NCI-H345 treated with DMSO at 0.1 percent for 48 hours (cell line): Measurements from ENCODE around the gene SERPINF2.
"Not testable (repeated sequence)": the region's sequence is repeated elsewhere in the genome, so short reads cannot be mapped to it uniquely, and the experiment has no call there.

ENCODE experiments used
- DNase-seq: peaks from one replicate; lab custom pipeline; 2025; ENCODE audit not compliant: unreplicated experiment; lab: John Stamatoyannopoulos, UW

Gene SERPINF2

DNA sequence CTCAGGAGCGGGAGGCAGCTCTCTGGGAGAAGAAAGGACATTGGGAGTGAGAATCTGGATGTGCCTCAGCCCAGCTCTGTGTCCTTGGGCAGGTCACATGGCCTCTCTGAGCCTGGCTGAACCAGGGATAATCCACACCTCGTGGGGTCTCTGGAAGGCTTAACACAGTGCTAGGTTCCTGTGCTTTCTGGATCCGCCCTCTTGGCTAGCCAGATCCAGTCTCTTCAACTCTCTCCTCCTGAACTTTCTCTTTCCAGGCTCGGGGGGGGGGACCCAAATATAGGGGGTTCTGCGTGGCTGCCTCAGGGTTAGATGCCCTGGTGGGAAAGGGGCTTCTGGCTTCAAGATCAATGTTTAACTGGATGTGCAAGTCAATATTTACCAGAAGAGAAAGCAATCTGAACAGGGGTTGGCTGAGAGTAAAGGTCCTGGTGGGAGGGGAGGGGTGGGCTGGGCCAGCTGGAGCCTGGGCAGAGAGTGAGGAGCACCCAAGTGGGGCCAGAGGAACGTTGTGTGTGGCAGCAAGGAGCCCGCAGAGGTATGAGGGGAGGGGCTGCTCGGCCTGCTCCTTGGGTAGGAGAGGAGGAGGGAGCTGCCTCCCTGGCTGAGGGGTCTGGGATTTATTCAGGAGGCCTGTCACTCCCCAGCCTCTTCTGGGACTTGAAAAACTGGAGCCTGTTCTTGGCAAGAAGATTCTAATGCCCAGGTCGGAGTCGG lies at the start of gene SERPINF2:
TSS of gene SERPINF2 (plus strand) at position 501 of the 717 bp plus-strand sequence. CDS start 2,125 bp downstream, outside the sequence.
- DNase-seq, result no peak

DNA sequence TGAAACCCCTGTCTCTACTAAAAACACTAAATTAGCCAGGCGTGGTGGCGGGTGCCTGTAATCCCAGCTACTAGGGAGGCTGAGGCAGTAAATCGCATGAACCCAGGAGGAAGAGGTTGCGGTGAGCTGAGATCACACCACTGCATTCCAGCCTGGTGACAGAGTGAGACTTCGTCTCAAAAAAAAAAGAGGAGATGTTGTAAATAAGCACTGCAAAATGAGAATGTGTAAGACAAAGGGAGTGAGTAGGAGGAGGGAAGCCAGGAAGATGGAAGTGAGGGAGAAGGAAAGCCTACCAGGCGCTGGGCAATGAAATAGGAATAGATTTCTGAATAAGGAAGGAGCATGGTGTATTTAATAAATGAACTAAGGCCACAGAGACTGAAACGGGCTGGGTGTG lies 49.3 kb upstream of the SERPINF2 start:
- DNase-seq, result no peak

DNA sequence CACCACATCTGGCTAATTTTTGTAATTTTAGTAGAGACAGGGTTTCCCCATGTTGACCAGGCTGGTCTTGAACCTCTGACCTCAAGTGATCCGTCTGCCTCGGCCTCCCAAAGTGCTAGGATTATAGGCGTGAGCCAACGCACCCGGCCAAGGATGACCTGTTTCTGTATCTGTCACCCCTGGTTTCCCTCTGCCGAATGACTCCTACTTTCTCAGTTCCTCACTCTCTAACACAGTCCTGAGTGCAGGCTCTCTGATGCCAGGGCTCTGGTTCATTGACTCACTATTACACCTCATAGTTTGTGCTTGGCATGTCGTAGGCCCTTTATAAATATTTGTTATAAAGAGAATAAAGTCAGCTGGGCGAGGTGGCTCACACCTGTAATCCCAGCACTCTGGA lies 47.3 kb upstream of the SERPINF2 start:
- DNase-seq, result no peak

DNA sequence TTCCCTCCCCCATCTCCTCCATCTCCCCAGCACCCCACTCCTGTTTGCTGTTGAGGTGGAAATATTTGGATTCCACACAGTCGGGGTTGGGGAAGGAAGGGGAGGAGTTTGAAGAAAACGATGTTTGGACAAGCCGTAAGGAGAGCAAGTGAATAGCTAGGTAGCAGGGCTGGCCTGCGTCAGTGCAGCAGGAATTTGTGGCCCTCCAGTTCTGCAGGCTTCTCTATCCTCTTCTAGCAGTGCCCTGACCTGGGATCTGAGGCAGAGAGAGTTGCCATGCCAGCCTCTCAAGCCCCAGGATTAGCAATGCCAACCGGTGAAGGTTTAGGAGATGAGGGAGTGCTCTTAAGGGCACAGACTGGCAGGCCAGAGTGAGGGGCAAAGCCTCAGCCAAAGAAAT lies 45.0 kb upstream of the SERPINF2 start:
- DNase-seq, result no peak

DNA sequence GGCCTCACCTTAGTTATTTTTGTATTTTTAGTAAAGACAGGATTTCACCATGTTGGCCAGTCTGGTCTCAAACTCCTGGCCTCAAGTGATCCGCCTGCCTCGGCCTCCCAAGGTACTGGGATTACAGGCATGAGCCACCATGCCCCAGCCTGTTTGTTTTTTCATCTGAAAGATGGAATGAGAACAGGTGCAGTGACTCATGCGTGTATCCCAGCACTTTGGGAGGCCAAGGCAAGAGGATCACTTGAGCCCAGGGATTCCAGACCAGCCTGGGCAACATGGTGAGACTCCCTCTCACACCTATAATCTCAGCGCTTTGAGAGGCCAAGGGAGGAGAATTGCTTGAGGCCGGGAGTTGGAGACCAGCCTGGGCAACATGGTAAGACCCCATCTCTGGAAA lies 42.8 kb upstream of the SERPINF2 start:
- not testable (repeated sequence) for DNase-seq

DNA sequence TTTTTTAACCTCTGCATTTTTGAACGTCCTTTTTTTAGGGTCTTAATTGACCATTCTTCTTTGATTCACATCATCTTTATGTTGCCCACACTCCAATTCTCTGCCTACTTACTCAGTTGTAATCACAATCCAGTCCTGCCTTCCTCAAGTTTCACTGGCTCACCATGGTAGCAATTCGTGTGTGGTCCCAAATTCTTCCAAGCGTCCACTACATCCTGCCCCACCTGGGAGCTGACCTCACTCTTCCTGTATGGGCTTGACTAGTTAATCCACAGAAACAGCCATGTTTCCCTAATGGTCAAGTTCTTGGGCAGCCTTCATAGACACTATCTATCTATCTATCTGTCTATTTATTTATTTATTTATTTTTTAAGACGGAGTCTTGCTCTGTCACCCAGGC lies 39.6 kb upstream of the SERPINF2 start:
- no peak for DNase-seq

DNA sequence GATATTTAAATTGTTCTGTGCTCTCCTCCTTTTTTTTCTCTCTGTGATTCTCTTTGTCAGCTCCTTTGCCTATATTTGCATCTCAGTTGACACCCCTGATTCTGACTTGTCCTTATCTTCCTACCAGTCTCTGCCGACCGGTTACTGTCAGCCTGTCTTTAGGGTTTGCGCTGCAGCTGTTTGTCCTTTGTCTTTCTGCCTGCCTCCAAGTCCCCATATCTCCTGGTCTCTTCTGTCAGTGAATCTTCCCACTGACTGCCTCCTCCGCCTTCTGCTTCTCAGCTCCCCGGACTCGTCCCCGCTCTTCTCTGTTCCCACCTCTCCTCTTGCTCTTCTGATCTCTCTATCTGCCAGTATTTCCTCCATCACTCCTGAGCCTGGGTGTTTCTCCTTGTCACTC lies 37.7 kb upstream of the SERPINF2 start:
- no peak for DNase-seq

DNA sequence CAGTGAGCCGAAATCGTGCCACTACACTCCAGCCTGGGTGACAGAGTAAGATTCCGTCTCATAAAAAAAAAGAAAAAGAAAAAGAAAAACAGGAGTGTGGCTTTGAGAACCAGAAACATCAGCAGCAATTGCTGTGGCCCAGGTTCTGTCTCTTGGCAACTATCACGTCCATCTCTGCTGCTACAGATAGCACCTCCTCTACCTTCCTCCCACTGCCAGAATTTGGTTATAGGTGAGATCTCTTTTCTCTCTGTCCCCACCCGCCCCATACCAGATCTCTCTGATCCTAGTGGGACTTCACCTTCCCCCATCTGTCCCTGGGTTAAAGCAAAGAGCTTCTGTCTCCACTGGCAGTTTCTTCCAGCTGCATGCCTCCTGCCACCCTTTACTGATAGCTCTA lies 35.6 kb upstream of the SERPINF2 start:
- no peak for DNase-seq

DNA sequence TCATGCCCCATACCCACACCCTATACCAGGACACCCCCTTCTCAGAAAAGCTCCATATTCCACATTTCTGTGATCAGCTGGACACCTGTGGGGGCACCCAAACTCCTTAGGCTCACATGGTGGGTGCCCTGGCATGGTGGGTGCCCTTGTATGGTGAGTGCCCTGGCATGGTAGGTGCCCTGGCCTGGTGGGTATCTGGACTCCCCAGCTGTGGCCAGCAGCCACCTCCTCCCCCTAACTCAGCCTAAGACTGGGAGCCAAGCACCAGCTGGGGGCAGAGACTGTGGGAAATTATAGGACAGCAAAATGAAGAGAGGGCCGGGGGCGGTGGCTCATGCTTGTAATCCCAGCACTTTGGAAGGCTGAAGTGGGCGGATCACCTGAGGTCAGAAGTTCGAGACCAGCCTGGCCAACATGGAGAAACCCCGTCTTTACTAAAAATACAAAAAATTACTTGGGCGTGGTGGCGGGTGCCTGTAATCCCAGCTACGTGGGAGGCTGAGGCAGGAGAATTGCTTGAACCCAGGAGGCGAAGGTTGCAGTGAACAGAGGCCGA lies 33.8 kb upstream of the SERPINF2 start:
- not testable (repeated sequence) for DNase-seq

DNA sequence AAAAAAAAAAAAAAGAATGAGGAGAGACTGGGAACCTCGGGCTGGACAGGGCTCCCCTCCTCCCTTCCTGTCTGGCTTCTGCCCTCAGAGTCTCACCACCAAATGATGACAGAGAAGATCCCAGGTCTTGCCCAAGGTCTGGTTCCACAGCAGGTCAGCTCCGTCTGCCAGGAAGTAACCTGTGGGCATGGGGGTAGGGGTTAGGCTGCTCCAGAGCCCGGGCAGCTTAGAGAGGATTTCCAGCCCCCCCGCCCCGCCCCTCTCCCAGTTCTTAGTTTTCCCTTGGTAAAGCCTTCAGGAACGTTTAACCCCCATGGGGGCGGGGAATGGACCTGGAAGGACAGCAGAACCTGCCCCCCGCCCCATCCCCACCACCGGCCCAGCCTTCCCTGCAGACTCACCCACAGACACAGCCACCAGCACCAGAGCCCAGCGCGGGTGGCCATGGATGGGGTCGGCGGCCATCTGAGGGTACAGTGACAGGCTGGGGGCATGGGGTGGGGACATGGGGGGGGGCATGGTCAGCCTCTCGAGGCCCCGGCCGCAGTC lies 33.2 kb upstream of the SERPINF2 start:
- no peak for DNase-seq

DNA sequence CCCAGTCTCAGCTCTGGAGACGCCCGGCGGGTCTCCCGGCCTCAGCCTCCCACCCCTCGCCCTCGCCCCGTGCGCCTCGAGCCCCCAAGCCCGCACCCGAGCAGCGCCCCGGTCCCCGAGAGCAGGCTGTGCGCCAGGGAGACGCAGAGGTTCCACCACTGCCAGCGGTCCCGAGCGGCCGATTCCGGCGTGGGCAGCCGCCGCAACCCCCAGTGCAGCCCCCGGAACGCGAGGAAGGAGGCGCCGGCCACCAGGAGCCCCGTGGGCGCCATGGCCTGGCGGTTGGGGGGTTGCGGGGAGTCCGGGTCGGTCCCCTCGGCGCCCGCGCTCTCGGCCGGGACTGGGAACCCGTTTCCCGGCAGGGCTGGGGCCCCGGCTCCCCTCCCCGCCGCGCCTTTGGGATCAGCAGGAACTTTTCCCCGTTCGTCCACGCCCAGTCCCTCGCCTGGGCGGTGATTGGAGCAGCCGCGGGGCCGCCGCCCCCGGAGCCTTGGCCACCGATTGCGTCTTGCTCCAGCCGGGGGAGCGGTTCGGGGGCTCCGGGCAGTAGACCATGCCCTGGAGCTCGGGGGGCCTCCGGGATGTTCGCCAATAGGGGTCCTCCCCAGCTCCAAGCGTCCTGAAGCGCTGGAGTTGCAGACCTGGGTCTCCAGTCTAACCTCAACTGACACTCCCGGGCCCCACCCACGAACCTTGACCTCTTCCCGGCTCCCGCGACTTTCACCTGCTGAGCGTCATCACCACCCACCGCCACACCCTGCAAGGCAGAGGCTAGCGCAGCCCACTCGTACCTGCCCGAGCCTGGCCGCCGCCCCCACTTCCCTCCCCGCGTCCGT lies 32.5 kb upstream of the SERPINF2 start, which contains the start of gene TLCD2:
TSS of gene TLCD2 (minus strand) at position 407 of the 836 bp plus-strand sequence. CDS start at position 272, 135 bp downstream.
- DNase-seq, result no peak

DNA sequence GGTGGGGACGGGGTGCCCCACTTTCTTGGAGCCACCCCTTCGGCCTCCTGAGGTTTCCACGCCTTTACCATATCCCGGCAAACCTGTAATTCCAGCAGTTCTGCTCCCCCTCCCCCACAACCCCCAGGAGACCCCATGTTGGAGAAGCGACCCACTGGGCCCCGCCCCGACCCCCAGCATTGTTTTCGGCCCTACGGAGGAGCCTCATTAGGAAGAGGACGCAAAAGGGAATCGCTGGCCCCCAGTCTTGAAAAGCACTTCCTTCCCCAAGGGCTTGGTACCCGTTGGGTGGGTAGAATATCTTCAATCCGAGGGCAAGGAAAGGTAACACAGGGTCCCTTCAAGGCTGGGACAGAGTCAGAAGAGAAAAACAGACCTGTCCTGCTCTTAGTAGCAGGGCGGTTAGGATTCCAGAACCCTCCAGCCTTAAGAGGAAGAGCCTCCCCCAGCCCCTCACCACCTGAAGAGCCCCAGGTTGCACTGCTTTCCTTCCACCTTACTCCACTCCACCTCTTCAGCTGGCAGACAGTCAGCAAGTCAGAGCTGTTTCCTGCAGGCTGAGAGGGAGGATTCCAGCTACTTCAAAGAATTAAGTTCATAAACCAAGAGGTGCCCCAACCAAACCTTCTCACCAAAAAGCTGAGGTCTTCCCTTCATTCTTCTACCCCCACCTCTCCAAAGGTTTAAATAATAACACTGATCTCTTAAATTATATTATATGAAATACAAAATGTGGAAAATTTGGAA lies 31.7 kb upstream of the SERPINF2 start:
- no peak for DNase-seq

DNA sequence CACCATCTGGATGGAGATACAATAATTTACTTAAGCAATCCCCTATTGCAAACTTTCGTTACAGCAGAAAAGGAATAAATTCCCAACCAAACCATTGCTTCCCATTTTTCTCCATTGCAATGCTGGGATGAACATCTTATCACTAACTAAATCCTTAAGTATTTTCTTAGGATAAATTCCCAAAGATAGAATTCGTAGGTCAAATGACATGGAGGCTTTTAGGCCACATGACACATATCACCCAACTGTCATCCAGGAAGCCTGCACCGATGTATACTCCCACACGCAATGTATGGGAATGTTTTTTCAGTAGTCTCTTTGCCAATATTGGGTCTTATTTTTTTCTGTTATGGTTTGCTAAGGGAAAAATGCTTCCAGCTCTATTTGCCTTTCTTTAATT lies 30.9 kb upstream of the SERPINF2 start:
- no peak for DNase-seq

DNA sequence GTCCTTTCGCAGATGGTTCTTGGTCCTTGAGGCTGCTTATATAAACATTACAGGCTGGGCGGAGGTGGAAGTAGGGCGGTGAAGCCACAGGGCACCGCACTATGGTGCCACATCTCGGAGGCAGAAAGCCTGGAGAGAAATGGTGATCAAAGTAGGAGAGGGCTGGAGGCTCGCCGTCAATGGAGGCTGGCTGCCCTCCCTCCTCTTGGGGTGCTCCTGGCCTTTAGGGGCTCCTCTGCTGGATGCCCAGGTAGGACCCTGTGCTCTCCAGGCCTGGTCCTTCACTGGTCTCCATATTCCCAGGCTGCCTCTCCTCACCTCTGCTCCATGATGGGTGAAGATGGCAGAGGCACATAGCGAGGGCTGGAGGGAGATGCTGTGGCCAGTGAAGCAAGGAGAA lies 30.4 kb upstream of the SERPINF2 start:
- no peak for DNase-seq

DNA sequence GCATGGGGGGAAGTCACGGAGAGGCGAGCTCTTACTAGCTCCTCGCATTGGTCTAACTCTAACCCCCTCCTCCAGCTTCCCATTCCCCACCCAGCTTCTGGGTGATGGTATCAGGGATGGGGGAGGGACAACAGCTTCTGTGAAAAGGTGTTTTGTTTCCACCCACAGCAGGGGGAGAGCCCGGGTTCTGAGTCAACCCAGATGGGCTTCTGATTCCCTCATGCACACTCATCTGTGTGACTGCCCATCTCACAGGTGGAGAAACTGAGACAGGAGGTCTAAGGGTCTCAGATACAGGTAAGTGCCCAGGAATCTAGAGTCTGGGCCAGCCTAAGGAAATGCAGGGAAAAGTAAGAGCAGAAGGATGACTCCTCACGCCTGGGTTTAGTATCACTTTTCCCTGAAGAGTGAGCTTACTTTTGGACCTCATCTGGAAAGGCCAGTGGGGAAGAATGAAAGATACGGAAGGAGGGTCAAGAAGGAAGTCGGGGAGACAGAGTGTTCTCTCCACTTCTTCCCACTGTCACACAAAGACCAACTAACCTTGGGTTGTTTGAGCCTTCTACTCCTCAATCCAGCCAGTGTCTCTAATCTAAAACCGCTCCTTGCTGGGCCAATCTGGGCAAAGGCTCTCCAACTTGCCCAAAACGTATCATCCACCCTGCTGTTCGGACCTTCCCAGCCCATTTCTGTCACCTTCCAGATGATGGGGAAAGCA lies 29.4 kb upstream of the SERPINF2 start:
- no peak for DNase-seq

DNA sequence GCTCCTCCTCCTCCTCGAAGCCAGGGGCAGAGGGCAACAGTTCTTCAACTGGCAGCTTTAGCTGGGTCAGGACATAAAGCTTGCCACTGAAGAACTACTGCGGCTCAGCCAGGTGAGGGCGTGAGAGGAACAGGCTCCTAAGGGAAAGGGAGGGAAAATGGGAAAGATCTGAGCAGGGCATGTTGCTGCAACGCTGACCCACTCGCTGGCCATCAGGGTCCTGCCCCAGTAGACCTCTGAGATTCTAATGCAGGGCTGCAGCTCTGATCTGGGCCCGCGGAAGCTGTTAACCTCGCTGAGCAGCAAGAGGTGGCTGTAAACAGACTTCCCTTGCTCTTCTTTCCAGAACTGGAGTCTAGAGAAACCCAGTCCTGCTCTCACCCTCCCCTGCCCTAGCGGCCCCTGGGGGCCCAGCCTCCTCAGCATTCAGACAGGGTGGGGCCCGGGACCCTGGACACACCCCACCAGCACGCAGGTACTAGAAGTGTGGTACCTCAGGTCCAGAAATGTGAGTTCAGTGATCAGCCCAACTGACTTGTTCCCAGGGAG lies 28.7 kb upstream of the SERPINF2 start:
- DNase-seq, result no peak

DNA sequence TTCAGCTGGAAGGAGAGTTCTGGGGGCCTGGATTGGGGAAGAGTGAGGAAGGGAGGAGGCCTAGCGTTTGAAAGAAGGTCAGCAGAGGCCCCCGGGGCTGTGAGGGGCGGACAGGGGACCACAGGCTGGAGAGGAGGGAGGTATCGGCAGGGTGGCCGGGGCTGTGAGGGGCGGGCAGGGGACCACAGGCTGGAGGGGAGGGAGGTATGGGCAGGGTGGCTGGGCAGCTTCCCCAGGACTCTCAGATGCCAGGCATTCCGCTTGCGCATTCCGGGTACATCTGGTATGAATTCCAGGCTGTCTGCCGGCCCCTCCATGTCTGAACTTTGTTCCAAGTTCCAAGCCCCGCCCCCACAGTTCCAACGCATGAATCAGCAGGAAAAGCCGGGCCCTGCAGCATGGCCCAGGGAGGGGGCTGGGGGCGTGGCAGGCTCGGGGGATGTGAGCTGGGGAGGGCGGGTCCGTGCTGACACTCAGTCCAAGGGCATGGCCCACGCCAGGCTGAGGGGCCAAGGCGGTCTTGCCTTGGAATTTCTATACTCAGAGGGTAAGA lies 28.2 kb upstream of the SERPINF2 start:
- DNase-seq, result no peak

DNA sequence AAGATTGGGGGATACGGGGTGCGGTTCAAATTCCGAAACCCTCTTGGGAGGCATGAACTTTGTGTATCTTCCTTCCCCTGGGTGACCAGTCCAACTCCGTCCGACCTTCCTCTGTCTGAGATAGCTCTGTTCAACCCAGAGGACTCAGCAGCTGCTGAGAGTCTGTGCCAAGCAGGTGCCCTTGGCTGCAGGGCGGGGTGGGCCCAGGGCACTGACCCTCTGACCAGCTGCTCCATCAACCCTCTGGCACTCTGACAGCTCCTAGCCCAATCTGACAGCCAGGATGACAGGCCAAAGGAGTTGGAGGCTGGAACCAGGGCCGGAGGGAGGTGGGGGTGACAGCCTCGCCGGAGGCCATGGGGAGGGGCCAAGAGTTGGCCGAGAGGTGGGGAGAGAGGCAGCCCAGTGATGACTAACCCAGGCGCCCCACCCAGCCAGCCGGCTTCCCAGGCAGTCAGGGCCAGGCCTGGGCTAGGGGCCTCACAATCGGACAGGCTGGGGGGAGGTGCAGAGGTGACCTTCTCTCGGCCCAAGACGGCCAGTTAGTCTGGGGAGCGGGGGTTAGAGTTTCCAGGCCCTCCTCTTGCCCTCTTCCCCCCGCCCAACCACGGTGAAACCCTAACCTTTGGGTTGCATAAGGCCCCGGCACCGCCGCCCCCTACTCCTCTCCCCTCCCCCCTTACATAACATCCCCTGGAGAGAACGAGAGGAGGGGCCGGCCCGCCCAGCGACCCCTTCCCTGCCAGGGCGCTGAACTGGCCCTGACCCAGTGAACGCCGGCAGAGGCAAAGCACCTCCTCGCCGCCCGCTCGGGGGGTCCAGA lies 27.5 kb upstream of the SERPINF2 start:
- DNase-seq, result no peak

DNA sequence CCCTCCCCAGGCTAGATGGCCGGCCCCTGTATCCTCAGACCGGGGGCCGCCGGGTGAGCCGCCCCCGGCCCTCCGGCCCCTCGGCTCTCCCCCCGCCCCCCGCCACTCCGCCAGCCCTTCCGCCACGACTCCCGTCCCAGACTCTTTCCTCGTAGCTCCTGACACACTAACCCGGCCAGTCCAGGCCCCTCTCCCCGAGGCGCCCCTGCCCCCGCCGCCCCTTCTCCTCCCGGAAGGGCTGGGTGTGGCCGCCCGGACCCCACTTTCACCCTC lies 26.9 kb upstream of the SERPINF2 start:
- no peak for DNase-seq
